Smooth muscle cell (in vitro differentiated cells): ENCODE measurements around the gene RMDN2. TPM values are rescaled to one million over a fixed set of nuclear protein-coding genes. Genes with fewer than 3 reads are reported as not detected.

ENCODE experiments used
- DNase-seq: peaks from one replicate; lab custom pipeline; 2025; ENCODE audit not compliant: unreplicated experiment; lab: John Stamatoyannopoulos, UW
- H2AFZ ChIP-seq: fragments of 200-600 bp; sonication (generic); 2 replicates; pipeline ENCODE4 v1.6.0; 2016; ENCODE audit warnings: antibody characterized with exemption, low read depth, mild to moderate bottlenecking
- H3F3A ChIP-seq: fragments of 200-600 bp; sonication (generic); 2 replicates; pipeline ENCODE4 v1.6.0; 2017; ENCODE audit warnings: antibody characterized with exemption, low read depth
- H3K27ac ChIP-seq: fragments of 200-600 bp; sonication (generic); 2 replicates; pipeline ENCODE4 v1.5.1; 2016; ENCODE audit warnings: low read depth, mild to moderate bottlenecking
- H3K27me3 ChIP-seq: fragments of 200-600 bp; sonication (generic); 2 replicates; pipeline ENCODE4 v1.6.1; 2016; ENCODE audit warnings: low read depth, mild to moderate bottlenecking
- H3K36me3 ChIP-seq: fragments of 200-600 bp; sonication (generic); 2 replicates; pipeline ENCODE4 v1.5.1; 2016; ENCODE audit warnings: low read depth
- H3K4me1 ChIP-seq: fragments of 200-600 bp; sonication (generic); 2 replicates; pipeline ENCODE4 v1.5.1; 2016; ENCODE audit warnings: low read depth
- H3K4me2 ChIP-seq: fragments of 200-600 bp; sonication (generic); 2 replicates; pipeline ENCODE4 v1.6.0; 2016; ENCODE audit warnings: mild to moderate bottlenecking
- H3K4me3 ChIP-seq: fragments of 200-600 bp; sonication (generic); 2 replicates; pipeline ENCODE4 v1.5.1; 2016; ENCODE audit warnings: mild to moderate bottlenecking
- H3K79me2 ChIP-seq: fragments of 200-600 bp; sonication (generic); 2 replicates; pipeline ENCODE4 v1.6.0; 2016; ENCODE audit warnings: low read depth, mild to moderate bottlenecking
- H3K9ac ChIP-seq: fragments of 200-600 bp; sonication (generic); 2 replicates; pipeline ENCODE4 v1.6.0; 2016; ENCODE audit warnings: low read depth
- H3K9me3 ChIP-seq: fragments of 200-600 bp; sonication (generic); replicated peaks from 2 replicates; pipeline ENCODE4 v1.5.1; 2016; ENCODE audit warnings: low read depth
- H4K20me1 ChIP-seq: fragments of 200-600 bp; sonication (generic); 2 replicates; pipeline ENCODE4 v1.6.0; 2016; ENCODE audit warnings: low read depth
- WGBS: methylation state at CpG from one replicate; pipeline ENCODE4 v1.1.7; 2016; ENCODE audit warnings: low lambda C conversion rate; 5-methylcytosine and 5-hydroxymethylcytosine counted together
- polyA plus RNA-seq: library from polyadenylated mRNA; unstranded; fragments of >200 nt; fragmentation: Nextera tagmentation; extraction: Ambion mirVana; gene quantifications from 2 replicates; pipeline ENCODE4 v1.2.1, GENCODE V29; 2016
- total RNA-seq: library from RNA; depleted of rRNA; stranded (reverse); fragments of >200 nt; gene quantifications from 2 replicates; pipeline ENCODE4 v1.2.3, GENCODE V29; 2014
- TF ChIP-seq, protein P1 (sequence below): fragments of 200-600 bp; sonication (generic); IDR thresholded peaks from 2 replicates; pipeline ENCODE4 v1.5.1; 2017; ENCODE audit warnings: borderline replicate concordance, mild to moderate bottlenecking, antibody characterized with exemption; ENCODE audit not compliant: insufficient read depth, poor library complexity, severe bottlenecking

The RMDN2 gene
- total and polyA plus RNA-seq, 2 experiments from 2014 or later: 5.0 to 5.6 TPM

DNA sequence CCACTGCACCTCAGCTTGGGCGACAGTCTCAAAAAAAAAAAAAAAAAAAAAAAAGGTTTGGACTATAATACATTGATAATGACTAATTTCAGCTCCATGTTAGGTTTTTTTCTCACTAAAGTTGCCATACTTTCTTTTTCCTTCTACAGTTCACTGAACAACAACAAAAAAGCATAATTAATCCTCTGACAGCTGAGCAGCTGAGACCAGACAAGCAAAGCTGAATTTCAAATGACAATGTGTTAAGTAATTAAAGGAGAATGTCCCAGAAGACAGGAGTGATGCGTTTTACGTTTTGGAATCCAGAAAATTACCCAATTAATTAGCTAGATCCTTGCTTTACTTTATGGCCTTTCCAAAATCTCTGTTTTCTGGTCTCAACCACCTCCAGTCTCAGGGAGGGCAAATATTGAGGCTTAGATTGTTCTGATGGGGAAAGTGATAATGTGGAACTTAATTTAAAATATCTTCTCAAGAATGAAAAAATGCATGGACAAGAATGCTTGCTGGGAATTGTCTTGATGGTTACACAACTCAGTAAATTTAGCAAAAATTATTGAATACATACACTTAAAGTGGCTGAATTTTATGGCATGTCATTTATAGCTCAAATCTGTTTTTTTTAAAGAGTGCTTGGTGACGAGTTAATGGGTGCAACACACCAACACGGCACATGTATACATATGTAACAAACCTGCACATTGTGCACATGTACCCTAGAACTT is 17.4 kb upstream of the RMDN2 start:
- Histone ChIP-seq H2AFZ (no peak overlapping the region), H3K4me3 (no peak overlapping the region), H3F3A (no peaks in the 10 kb centered on the region), H3K4me1 (no peaks in the 10 kb centered on the region), H3K79me2 (no peaks in the 10 kb centered on the region), H3K27ac (no peak overlapping the region), H3K27me3 (no peaks in the 10 kb centered on the region), H3K9ac (no peak overlapping the region), H3K36me3 (no peaks in the 10 kb centered on the region), H3K4me2 (no peak overlapping the region), H3K9me3 (no peaks in the 10 kb centered on the region), H4K20me1 (no peaks in the 10 kb centered on the region)
- TF ChIP-seq, protein P1, sequence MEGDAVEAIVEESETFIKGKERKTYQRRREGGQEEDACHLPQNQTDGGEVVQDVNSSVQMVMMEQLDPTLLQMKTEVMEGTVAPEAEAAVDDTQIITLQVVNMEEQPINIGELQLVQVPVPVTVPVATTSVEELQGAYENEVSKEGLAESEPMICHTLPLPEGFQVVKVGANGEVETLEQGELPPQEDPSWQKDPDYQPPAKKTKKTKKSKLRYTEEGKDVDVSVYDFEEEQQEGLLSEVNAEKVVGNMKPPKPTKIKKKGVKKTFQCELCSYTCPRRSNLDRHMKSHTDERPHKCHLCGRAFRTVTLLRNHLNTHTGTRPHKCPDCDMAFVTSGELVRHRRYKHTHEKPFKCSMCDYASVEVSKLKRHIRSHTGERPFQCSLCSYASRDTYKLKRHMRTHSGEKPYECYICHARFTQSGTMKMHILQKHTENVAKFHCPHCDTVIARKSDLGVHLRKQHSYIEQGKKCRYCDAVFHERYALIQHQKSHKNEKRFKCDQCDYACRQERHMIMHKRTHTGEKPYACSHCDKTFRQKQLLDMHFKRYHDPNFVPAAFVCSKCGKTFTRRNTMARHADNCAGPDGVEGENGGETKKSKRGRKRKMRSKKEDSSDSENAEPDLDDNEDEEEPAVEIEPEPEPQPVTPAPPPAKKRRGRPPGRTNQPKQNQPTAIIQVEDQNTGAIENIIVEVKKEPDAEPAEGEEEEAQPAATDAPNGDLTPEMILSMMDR: no peak
- no peak for DNase-seq
- WGBS: 66% methylated on average over 5 of the region's 5 CpGs

DNA sequence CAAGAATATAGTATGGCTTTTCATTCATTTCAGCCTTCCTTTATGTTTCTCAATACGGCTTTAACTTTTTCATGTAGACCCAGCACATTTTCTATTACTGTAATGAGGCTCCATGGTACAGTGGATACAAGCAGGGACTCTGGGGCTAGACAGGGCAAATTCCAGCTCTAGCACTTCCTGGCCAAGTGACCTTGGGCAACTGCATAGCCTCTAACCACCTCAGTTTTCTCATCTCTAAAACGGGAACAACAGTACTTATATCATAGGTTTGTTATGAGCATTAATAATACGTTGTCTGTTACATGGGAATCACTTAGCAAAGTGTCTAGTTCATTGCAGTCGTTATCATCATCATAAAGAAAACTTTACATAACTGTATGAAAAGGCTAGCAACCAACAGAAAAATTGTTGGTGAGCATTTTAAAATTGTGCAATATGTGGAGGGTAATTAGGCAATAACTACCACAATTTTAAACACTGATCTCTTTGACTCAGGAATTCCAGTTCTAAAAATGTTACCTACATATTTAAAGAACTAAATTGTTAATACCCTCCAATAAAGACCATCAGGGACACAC is 13.7 kb upstream of the RMDN2 start:
- H3K36me3 ChIP-seq: no peaks in the 10 kb centered on the region
- H3K4me1 ChIP-seq: no peaks in the 10 kb centered on the region
- TF ChIP-seq, protein P1: no peak
- H3K4me3 ChIP-seq: no peak overlapping the region
- H4K20me1 ChIP-seq: no peaks in the 10 kb centered on the region
- H3F3A ChIP-seq: no peaks in the 10 kb centered on the region
- no peak for DNase-seq
- H3K27ac ChIP-seq: no peak overlapping the region
- no peaks in the 10 kb centered on the region for H3K79me2 ChIP-seq
- no peak overlapping the region for H2AFZ ChIP-seq
- no peak overlapping the region for H3K9ac ChIP-seq
- WGBS: 87% methylated on average over 4 of the region's 4 CpGs
- H3K27me3 ChIP-seq: no peaks in the 10 kb centered on the region
- H3K9me3 ChIP-seq: no peaks in the 10 kb centered on the region
- no peak overlapping the region for H3K4me2 ChIP-seq

DNA sequence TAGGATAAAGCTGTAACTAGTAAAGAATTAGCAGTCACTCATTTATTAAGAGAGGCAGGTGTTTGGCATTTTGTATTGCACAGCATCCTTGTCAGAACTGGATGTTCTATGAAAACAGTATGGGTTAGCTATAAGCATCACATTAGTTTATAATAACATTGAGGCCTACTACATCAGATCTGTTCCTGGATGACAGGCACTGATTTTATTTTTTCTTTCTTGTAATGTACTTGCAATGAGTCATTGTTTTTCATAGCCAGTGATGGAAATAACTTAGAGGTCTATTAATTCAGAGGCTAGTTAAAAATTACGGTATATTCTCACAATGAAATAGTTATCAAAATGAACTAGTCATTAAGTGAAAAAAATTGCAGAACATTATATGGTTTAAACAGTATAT is 13.0 kb upstream of the RMDN2 start:
- H3K9me3 ChIP-seq: no peaks in the 10 kb centered on the region
- WGBS: 86% methylated on average over 1 of the region's 1 CpG
- H2AFZ ChIP-seq: no peak overlapping the region
- H3K4me2 ChIP-seq: no peak overlapping the region
- H3F3A ChIP-seq: no peaks in the 10 kb centered on the region
- H3K27me3 ChIP-seq: no peaks in the 10 kb centered on the region
- H3K9ac ChIP-seq: no peak overlapping the region
- TF ChIP-seq, protein P1: no peak
- no peaks in the 10 kb centered on the region for H4K20me1 ChIP-seq
- no peak for DNase-seq
- H3K27ac ChIP-seq: no peak overlapping the region
- H3K4me1 ChIP-seq: no peaks in the 10 kb centered on the region
- H3K36me3 ChIP-seq: no peaks in the 10 kb centered on the region
- H3K4me3 ChIP-seq: no peak overlapping the region
- no peaks in the 10 kb centered on the region for H3K79me2 ChIP-seq

DNA sequence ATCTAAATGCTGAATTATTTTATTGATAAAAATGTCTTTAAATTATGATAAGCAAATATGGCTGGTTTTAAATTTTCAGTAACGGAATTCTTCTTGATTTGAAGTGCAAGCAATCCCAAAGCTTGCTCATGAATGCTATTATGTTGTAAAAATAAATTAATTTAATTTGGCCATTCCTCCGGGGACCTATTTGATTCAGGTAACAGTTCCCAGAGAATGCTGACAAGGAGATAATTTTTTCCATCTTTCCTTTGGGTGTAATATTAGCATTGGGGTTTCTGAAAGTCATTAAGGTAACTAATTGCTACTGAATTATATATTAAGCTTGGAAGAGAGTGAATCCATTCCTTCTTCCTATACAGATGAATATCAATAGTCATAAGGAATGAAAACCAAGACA is 12.5 kb upstream of the RMDN2 start:
- no peaks in the 10 kb centered on the region for H3K4me1 ChIP-seq
- H3K27ac ChIP-seq: no peak overlapping the region
- no peaks in the 10 kb centered on the region for H3K9me3 ChIP-seq
- H3K4me3 ChIP-seq: no peak overlapping the region
- no peaks in the 10 kb centered on the region for H4K20me1 ChIP-seq
- H3K79me2 ChIP-seq: no peaks in the 10 kb centered on the region
- DNase-seq: no peak
- TF ChIP-seq, protein P1: no peak
- no peak overlapping the region for H2AFZ ChIP-seq
- no peak overlapping the region for H3K9ac ChIP-seq
- H3K4me2 ChIP-seq: no peak overlapping the region
- WGBS: 95% methylated on average over 2 of the region's 2 CpGs
- H3K36me3 ChIP-seq: no peaks in the 10 kb centered on the region
- no peaks in the 10 kb centered on the region for H3F3A ChIP-seq
- no peaks in the 10 kb centered on the region for H3K27me3 ChIP-seq
